Eye (tissue), 1 donor: ENCODE measurements around the gene VSIG10L2.
"Not testable (repeated sequence)": the region's sequence is repeated elsewhere in the genome, so short reads cannot be mapped to it uniquely, and the experiment has no call there.

Source experiments
- DNase-seq: peaks from one replicate; pipeline ENCODE4 v3.0.0-alpha.2; 2015

VSIG10L2 gene

DNA sequence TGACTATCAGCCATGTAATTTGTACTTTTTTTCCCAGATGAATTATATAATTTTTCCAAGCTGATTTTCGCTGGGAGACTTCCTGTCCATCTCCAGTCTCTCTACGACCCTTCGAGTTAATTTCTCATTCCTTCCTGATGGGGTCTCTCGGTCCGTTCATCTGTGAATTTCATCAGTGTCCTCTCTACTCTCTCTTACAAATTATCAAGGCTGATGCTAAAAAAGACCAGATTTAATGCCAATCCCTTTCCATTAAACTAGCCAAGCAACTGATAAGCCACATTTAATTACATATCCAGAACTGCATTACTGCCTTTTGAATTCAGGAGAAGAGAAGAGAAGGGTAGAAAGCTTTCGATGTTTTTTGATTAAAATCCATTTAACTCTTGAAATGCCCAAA is 25.8 kb downstream of the VSIG10L2 start:
- no peak for DNase-seq

DNA sequence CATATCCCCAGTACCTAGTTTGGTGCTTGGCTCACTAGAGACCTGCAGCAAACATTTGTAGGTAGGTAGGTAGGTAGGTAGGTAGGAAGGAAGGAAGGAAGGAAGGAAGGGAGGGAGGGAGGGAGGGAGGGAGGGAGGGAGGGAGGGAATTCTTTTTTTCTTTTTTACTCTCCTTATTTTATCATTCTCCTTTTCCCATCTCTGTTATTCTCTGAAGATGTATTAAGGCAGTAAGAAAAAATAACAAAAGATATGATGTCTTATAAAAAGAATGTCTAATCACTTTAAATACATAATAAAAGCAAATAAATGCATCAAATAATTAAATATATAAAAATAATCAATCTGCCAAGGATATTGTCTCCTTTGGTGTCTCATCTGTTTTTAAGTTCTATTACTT is 28.4 kb downstream of the VSIG10L2 start:
- no peak for DNase-seq

DNA sequence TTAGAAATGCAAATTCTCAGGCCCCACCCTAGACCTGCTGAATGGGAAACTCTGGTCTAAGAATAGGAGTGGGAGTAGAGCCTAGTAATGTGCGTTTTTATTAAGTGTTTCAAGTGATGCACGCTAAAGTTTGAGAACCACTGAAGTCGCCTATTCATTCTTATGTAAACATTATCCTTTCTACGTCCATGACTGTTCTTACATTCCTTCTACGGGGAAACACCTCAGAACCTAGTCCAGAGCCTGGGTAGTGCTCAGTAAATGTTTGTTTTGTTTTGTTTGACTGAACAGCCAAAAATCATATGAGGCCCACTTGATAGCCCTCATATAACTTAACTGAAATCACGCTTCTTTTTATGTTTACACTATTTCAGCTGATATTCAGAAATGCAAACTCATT is 29.8 kb downstream of the VSIG10L2 start:
- no peak for DNase-seq

DNA sequence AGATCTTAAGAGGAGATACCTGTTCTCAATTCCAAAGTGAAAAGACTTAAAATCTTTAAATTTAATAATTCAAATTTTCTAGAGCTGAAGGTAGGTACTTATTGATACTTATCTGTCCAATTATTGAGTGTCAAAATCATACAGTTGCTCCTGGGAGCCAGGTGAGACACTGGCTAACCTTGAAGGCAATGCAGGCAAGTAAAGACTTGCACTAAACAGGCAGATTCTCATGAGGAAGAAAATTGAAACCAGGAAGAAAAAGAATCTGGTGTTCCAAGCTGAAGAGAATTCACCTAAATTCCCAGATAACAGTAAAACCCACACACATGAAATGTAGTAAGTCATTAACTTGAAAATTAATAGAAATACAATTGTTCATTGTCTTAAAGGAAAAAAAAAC is 30.3 kb downstream of the VSIG10L2 start:
- no peak for DNase-seq

DNA sequence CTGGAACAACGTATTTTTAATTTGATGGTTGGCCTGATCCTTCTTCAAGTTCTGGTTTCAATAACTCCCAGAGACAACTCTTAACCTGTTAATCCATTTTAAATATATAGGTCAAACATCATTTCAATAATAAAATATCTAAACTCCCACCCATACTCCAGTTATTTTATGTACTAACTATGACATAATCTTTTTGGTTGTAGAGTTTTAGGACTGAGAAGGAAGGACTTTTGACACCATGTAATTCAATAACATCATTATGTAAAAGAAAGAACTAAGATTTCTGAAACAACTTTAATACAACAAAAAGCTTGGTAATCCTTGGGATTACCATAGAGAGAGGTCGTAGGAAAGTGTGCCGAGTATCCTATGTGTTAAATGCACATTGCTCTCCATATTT is 31.5 kb downstream of the VSIG10L2 start:
- DNase-seq, result no peak

DNA sequence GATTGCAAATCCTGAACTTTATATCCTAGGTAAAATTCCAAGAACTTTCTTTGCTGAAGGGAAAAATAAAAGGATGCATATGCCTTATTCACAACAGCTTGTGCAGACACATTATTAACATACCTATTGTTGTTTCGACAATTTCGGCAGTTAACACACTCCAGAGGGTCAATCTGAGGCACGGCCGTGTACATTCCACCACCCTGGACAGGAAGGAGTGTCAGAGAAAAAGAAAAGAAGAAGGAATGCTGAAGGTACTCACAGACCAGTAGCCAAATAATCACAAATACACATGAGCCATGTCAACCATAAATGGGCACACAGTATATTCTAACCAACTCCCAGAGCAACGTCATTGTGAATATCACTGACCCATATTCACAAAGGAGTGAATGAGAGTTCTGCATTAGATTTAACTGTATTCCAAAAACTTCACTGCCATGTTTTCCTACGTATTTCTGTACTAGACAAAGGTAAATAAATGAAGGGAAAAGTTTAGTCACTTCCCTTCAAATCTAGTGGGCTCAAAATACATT is 32.4 kb downstream of the VSIG10L2 start:
- DNase-seq, result no peak

DNA sequence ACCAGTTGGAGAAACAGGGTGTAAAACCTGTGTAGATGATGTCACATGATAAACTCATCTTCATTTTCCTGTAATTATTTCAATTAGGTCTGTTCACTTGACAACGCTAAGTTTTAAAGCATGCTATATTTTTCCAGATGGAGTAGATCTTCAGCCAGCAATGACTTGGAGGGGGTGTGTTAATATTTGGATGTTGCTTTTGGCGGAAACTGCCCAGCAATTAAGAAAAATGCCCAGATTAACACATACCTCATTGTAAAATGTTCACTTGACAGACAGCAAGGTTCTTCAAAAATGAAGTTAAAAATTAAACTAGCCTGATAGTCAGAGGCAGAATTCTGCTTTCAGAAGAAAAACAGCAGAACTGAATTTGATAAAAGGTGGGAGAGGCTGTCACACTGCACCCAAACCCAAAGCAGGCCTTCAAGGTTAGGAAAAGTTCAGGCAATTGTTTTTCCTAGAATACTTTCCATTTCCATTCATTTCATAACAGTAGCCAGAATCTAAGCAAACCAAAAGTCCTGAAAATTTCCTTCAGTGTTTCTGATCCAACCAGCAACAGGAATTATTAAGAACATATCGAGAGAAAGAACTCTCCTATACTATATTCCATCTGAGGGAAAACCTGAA is 33.0 kb downstream of the VSIG10L2 start:
- DNase-seq, result no peak

DNA sequence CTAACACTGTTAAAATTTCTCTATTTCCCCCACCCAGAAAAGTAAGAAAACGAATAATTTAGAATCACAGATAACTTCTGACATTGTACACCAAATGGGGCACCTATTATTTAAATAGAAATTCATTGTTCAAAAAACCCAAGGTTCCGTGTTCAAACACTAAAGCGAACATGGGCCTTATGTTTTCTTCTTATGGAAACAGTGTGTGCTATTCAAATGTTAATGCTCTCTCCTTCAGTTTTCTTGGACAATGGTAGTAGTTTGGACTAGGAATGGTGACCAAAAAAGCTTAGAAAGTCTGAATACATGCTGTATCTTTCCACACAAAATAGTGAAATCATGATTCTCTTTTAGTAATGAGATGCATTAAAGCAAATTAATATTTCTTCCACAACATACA is 33.7 kb downstream of the VSIG10L2 start:
- DNase-seq, result no peak

DNA sequence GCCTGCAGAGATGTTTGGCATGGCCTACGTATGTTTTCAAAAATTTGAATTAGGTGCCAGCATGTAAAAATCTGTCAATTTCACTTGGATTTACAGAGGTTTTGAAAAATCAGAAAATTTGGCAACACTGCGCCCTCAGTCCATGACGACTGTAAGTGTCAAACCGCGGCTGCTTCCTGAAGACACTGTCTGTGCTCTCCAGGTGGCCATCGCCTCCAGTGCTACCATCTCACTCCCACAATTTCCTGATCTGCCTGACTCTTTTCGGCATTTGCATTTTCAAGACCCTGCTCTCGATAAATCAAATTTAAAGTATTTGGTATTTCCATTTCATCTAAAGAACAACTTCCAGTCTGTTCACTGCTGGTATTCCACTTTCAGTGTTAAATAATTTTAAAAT is 34.6 kb downstream of the VSIG10L2 start:
- DNase-seq, result no peak

DNA sequence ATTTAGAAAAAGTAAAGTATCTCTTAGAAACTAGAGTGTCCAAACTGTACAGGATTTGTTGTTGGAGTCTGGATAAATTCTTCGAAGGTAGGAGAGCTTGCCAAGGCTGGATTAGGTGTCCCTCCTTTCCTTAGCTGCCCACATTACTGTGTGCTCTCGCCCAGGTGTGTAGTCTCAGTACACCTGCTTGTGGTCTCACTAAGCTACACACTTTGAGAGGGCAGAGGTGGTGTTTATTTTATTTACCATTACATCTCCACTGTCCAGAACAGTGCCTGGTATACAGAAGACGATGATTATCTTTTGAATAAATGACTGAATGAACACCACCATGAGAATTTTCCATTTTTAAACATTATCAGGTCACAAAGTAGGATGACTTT is 36.5 kb downstream of the VSIG10L2 start:
- no peak for DNase-seq

DNA sequence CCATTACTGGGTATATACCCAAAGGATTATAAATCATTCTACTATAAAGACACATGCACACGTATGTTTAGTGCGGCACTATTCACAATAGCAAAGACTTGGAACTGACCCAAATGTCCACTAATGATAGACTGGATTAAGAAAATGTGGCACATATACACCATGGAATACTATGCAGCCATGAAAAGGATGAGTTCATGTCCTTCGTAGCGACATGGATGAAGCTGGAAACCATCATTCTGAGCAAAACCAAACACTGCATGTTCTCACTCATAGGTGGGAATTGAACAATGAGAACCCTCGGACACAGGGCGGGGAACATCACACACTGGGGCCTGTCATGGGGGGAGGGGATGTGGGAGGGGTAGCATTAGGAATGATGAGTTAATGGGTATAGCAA is 40.1 kb downstream of the VSIG10L2 start:
- not testable (repeated sequence) for DNase-seq

DNA sequence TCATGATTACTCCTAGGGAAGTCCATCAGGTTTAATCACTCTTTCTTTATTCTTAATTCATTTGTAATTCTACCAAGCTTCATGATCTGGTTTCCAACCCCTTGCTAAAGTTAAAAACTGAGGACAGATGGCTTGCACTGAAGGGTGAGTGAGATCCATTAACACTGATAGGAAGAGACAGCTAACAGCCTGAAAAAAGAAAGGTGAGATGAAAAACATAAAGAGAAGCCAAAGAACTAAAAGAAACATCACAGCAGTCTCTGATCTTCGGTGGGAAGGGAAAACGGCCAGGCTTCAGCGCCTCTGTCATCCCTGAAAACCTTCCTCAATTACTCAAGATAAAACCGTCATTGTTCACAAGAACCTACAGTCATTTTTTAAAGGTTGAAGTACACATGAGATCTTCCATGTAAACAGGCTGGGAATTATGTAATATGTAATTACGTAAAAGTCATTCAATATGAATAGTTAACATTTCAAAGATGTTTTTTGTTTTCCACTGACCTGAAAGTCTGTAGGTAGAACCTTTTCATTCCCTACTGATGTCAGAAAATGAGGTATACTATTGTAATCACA is 41.3 kb downstream of the VSIG10L2 start:
- peak; percentile 48 for DNase-seq

DNA sequence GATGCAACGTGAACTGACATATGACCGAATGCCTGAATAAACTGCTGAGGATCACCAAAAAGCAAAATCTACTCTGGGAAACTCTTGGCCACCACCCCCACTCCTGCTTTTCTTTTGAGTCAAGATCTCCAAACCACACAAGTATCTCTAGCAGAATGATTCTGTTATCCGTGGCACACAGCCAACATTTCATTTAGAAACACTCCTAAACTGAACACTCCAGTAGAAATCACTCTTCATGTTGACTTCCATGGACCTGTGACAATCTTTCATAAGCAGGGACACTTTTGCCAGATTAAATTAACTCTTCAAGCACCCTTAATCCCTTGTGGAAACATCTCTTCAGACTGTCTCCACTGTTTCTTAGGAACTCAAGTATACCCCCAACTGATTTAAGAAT is 44.4 kb downstream of the VSIG10L2 start:
- peak; percentile 64 for DNase-seq

DNA sequence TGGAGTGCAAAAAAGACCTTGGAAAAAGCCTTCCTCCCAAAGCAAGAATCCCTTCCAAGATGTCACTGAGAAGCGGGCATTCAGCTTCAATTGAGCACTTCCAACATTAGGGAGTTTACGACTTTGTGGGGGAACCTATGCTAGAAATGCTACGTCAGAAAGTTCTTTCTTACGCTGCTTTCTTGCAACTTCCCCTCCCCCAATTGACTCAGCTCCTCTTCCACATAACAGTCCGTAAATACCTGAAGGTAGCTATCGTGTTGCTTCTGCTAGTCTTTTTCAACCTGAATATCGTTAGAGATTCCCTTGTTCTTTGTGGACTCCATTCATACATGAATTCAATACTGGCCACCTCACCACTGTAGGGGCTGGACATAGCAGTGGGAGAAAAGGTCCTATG is 47.0 kb downstream of the VSIG10L2 start:
- DNase-seq, result no peak

DNA sequence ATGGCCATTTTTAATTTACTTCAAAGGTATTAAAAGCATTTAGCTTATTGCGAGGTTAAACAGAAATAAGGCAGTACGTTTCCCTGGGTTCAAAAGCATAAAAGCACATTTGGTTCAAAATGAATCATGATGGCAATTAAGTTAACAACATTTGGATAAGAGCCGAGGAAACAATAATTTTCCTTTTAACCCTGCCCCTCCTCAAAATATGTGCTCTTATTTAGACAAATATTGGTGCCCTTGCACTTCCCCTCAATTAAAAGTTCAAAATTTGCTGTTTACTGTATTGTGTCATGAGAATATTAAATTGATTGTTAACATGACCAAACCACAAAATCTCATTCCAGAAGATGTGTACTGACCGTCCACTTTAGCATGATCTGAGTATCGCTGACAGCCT is 48.7 kb downstream of the VSIG10L2 start:
- DNase-seq, result no peak

DNA sequence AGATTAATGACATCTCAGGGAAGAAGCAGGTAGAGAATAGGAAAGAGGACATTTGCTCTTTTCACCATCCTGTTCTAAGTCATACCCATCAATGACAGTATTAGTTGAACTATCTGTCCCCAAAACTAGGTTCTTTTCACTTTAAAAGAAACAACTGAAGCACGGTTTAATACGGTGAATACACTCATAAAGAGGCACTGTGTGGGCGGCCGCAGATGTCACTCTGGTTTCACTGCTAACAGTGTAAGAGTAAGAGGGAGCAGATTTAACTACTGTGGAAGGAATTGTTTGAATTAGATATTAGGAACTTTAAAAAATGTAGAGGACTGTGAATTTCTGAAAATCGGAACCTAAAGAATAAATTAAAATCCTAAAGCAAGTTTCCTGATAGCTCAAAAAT is 49.5 kb downstream of the VSIG10L2 start:
- no peak for DNase-seq

DNA sequence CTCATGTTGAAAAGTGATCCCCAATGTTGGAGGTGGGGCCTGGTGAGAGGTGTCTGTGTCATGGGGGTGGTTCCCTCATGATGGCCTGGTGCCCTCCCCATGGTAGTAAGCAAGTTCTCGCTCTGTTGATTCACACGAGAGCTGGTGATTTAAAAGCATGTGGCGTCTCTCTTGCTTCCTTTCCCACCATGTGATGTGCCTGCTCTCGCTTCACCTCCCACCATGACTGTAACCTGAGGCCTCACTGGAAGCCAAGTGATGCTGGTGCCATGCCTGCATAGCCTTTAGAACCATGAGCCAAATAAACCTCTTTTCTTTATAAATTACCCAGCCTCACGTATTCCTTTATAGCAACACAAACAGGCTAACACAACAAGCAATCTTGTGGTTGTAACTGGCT is 52.4 kb downstream of the VSIG10L2 start:
- no peak for DNase-seq

DNA sequence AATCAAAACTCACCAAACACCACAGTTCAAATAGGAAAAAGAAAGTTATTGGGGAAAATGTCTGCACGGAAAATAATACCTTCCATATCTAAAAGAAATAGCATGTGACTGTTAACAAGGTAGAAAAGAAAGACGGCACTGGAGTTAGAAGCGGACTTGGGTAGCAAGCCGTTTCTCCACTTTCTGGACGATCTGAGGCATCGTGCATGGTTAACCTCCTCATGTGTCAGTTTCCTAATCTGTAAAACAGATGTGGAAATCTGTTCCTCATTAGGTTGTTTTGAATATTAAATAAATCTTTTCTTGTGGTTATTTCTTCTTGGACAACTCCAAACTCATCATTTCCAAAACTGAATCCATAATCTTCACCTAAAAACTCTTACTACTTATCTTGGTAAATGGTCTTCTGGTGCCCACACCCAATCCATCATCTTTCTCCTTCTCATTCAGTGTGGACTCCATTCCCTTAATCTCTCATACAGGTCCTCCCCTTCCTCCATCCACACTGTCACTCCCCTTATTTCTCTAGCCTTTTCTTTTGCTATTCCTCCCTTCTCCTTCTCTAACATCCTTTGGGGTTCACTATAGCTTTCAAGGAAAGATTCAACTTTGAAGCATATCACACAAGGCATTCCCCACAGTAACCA is 53.5 kb downstream of the VSIG10L2 start:
- DNase-seq, result no peak

DNA sequence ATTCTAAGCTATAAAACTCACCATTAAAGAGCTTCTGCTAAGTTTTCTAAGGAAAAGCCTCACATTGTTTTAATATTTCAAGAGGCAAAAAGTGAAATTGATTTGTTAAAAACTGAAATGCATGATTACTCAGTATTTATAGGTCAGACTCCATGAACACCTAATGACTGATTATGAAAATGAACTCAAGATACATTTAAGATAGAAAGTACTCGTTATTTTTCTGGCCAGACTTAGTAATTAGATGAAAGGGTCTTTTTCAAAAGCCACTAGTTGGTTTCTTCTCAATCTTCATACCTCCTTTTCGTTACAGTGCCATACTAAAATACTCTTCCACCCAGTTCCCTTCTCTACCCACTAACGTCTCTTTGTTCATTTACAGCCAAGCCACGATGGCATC is 56.3 kb downstream of the VSIG10L2 start:
- no peak for DNase-seq
